Activated CD4-positive, alpha-beta T cell treated with anti-CD3 and anti-CD28 coated beads, Interleukin-2, amount 10 ng/mL, durations not matched to agents 24 days and 14 days (primary cell): ENCODE results near the gene DACT1. TPM values are rescaled to one million over a fixed set of nuclear protein-coding genes. Genes with fewer than 3 reads are reported as not detected.
A peak's percentile ranks its signal among the peaks of the same experiment; 100 is the strongest.

Experiments
- DNase-seq: peaks from one replicate; pipeline ENCODE4 v3.0.0; 2022
- H3K27ac Mint-ChIP-seq: one replicate; pipeline ENCODE4 v1.8.0; 2022; ENCODE audit warnings: mild to moderate bottlenecking, mixed read lengths
- H3K27me3 Mint-ChIP-seq: one replicate; pipeline ENCODE4 v1.8.0; 2022; ENCODE audit warnings: mixed read lengths
- H3K36me3 Mint-ChIP-seq: one replicate; pipeline ENCODE4 v1.8.0; 2022; ENCODE audit warnings: low read depth, mild to moderate bottlenecking, mixed read lengths
- H3K4me1 Mint-ChIP-seq: one replicate; pipeline ENCODE4 v1.8.0; 2021; ENCODE audit warnings: mixed read lengths
- H3K4me3 Mint-ChIP-seq: one replicate; pipeline ENCODE4 v1.8.0; 2022; ENCODE audit warnings: mild to moderate bottlenecking, moderate library complexity, mixed read lengths
- H3K9me3 Mint-ChIP-seq: one replicate; pipeline ENCODE4 v1.8.0; 2021; ENCODE audit warnings: mixed read lengths
- intact Hi-C: fragments of 100-400 bp; cut with micrococcal nuclease; formaldehyde crosslinking; loops from one replicate; pipeline ENCODE4 v1.15.1; 2023
- total RNA-seq: library from RNA; stranded (reverse); gene quantifications from 2 replicates; pipeline ENCODE4 v1.2.3, GENCODE V29; 2022

Gene DACT1
- total RNA-seq, 1 donor from 2014 or later, result 3.3 TPM

DNA sequence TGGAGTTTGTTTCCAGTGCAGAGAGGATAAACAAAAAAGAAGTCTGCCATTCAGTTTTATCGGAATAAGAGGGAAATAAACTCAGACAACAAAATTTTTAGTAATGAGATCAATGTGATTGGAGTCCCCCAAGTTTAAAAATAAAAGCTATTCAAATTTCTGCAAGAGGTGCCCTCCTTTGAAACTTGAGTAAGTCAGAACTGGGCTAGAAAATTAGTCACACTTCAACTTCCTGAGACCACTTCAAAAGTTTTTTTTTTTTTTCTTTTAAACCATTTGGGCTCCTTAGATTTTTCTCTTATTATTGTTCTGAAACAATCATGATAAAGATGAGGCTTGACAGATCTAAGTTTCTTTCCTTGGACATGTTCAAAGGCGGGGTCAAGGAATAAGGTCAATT is 3.2 kb downstream of the DACT1 start:
- DNase-seq, result no peak
- no peak overlapping the region for H3K27ac Mint-ChIP-seq
- H3K4me3 Mint-ChIP-seq, result peak overlapping the region; percentile 9
- H3K27me3 Mint-ChIP-seq, result peaks cover 26% of the 10 kb centered on the region
- peaks cover 13% of the 10 kb centered on the region for H3K36me3 Mint-ChIP-seq
- peaks cover 35% of the 10 kb centered on the region for H3K4me1 Mint-ChIP-seq
- intact Hi-C loops, result loop anchor here (1.0 kb wide), 1 partner anchor 414 kb away; no protein-coding TSS in a partner anchor
- H3K9me3 Mint-ChIP-seq, result no peaks in the 10 kb centered on the region

DNA sequence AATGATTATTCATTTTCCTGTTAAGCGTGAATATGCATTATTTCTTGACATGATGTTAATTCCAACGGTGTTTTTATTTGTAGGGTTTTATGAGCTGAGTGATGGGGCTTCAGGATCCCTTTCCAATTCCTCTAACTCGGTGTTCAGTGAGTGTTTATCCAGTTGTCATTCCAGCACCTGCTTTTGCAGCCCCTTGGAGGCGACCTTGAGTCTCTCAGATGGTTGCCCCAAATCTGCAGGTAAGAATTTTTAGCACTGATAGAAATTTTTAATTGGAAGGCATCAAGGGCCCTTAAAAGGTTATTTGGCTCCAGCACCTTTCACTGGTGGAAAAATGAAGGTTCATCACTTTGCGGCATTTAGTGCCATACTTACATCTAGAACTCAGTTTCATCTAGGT is 3.7 kb downstream of the DACT1 start:
- H3K4me3 Mint-ChIP-seq, result no peak overlapping the region
- H3K27me3 Mint-ChIP-seq, result peaks cover 21% of the 10 kb centered on the region
- H3K4me1 Mint-ChIP-seq, result peaks cover 31% of the 10 kb centered on the region
- H3K27ac Mint-ChIP-seq, result no peak overlapping the region
- no peaks in the 10 kb centered on the region for H3K9me3 Mint-ChIP-seq
- no peak for DNase-seq
- H3K36me3 Mint-ChIP-seq, result peaks cover 13% of the 10 kb centered on the region
- intact Hi-C loops, result no loop called here

- intact Hi-C loops, result no loop called here
- Mint-ChIP-seq H3K4me3 (no peak overlapping the region), H3K27ac (no peak overlapping the region), H3K4me1 (peaks cover 26% of the 10 kb centered on the region), H3K27me3 (peaks cover 15% of the 10 kb centered on the region), H3K9me3 (no peaks in the 10 kb centered on the region), H3K36me3 (peaks cover 19% of the 10 kb centered on the region)
- no peak for DNase-seq
Observed at GRCh38 chr14:58643366-58643765, 5.6 kb downstream of the DACT1 start.

DNA sequence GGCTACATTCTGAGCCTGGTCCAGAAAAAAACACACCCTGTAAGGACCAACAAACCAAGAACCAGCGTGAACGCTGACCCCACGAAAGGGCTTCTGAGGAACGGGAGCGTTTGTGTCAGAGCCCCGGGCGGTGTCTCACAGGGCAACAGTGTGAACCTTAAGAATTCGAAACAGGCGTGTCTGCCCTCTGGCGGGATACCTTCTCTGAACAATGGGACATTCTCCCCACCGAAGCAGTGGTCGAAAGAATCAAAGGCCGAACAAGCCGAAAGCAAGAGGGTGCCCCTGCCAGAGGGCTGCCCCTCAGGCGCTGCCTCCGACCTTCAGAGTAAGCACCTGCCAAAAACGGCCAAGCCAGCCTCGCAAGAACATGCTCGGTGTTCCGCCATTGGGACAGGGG is 7.9 kb downstream of the DACT1 start:
- intact Hi-C loops, result no loop called here
- DNase-seq, result no peak
- Mint-ChIP-seq H3K4me1 (peaks cover 5% of the 10 kb centered on the region), H3K36me3 (peaks cover 15% of the 10 kb centered on the region), H3K9me3 (no peaks in the 10 kb centered on the region), H3K27me3 (no peaks in the 10 kb centered on the region), H3K27ac (no peak overlapping the region), H3K4me3 (no peak overlapping the region)

- Mint-ChIP-seq H3K36me3 (peaks cover 8% of the 10 kb centered on the region), H3K27me3 (no peaks in the 10 kb centered on the region), H3K4me1 (peaks cover 2% of the 10 kb centered on the region), H3K27ac (no peak overlapping the region), H3K9me3 (no peaks in the 10 kb centered on the region), H3K4me3 (no peak overlapping the region)
- DNase-seq, result no peak
- intact Hi-C loops, result no loop called here
Observed at GRCh38 chr14:58646479-58646878, 8.7 kb downstream of the DACT1 start.

DNA sequence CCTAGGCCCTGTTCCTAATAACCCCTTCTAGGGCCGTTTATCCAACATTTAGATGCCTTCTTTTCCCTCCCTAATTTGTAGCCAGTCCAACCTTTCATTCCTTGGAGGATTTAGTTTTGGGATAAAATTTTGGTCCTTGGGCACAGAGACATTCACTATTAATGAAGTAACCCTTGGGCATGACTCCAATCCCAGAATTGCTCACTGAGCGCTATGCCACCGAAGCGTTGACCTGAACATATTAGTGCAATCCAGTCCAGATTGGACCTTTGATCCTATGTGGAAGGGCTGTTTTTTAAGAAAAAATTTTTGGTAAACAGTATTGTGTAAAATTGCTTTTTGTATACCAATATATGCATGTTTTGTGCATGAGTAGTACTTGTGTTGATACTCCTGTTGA is 10.0 kb downstream of the DACT1 start:
- intact Hi-C loops, result no loop called here
- Mint-ChIP-seq H3K36me3 (peaks cover 8% of the 10 kb centered on the region), H3K27me3 (no peaks in the 10 kb centered on the region), H3K4me3 (no peak overlapping the region), H3K9me3 (no peaks in the 10 kb centered on the region), H3K27ac (no peak overlapping the region), H3K4me1 (peaks cover 6% of the 10 kb centered on the region)
- no peak for DNase-seq

GRCh38 chr14:58650857-58651256 is 13.1 kb downstream of the DACT1 start:
- H3K4me3 Mint-ChIP-seq, result no peak overlapping the region
- intact Hi-C loops, result no loop called here
- peaks cover 3% of the 10 kb centered on the region for H3K9me3 Mint-ChIP-seq
- peaks cover 5% of the 10 kb centered on the region for H3K36me3 Mint-ChIP-seq
- no peak overlapping the region for H3K27ac Mint-ChIP-seq
- H3K4me1 Mint-ChIP-seq, result peaks cover 6% of the 10 kb centered on the region
- no peaks in the 10 kb centered on the region for H3K27me3 Mint-ChIP-seq
- no peak for DNase-seq

DNA sequence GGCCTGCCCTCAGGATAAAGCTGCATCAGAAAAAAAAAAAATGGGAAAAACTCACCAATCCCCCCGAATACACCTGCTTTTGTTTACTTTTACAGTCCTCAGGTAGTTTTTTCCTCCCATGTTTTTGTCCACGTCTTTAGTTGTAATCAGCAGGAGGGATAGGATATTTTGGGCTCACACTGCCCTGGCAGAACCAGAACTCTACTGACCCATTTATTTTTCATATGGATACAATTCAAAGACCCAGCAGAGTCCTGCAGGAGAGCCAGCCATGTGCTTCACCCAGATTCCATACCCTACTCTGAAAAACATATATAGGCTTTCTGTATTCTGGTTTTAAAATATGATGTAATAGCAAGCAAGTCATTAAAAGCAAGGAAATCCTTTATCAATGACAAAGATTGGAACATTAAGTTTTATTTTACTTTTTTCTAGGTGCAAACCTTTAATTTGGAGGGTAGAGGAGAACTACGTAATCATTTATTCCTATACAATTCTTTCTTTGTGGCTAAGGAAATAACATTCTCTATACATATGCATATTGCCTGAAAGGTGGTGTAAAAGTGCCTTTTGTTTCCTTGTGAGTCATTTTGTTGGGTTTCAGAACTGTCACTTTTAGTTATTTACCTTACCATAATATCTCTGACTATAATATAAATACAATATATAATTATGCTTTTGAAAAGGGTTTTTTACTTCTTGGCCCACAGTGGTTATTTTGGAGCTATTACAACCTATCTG is 19.1 kb downstream of the DACT1 start:
- no peak for DNase-seq
- Mint-ChIP-seq H3K4me1 (peaks cover 7% of the 10 kb centered on the region), H3K36me3 (no peaks in the 10 kb centered on the region), H3K9me3 (peaks cover 3% of the 10 kb centered on the region), H3K27ac (no peak overlapping the region), H3K4me3 (no peak overlapping the region), H3K27me3 (no peaks in the 10 kb centered on the region)
- intact Hi-C loops, result no loop called here

DNA sequence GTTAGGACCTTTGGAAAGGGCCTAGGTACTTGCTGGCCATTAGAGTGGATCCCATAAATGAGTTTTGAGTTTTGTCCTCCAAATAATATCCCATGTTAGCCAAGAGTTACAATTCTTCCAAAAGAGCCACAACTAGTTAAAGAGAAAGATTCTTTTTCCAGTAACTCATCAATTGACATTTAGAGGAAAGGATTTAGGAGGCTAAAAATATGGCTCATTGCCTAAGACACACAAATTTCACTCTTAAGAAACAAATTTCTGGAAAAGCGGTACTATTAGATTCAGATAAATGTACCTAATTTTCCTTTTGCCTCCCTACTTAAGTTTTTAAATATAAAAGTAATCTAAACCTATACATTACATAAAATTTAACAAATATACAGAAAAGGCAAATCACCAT is 21.3 kb downstream of the DACT1 start:
- no peaks in the 10 kb centered on the region for H3K27me3 Mint-ChIP-seq
- no peak overlapping the region for H3K4me3 Mint-ChIP-seq
- intact Hi-C loops, result no loop called here

GRCh38 chr14:58659846-58660245 is 22.1 kb downstream of the DACT1 start:
- no peak overlapping the region for H3K4me3 Mint-ChIP-seq
- intact Hi-C loops, result no loop called here
- H3K27me3 Mint-ChIP-seq, result no peaks in the 10 kb centered on the region
- H3K9me3 Mint-ChIP-seq, result no peaks in the 10 kb centered on the region
- no peak for DNase-seq
- H3K27ac Mint-ChIP-seq, result no peak overlapping the region
- peaks cover 17% of the 10 kb centered on the region for H3K4me1 Mint-ChIP-seq
- H3K36me3 Mint-ChIP-seq, result no peaks in the 10 kb centered on the region

More for the DNA sequence above, 21.3 kb downstream of the DACT1 start:
- Mint-ChIP-seq H3K9me3 (no peaks in the 10 kb centered on the region), H3K27ac (no peak overlapping the region), H3K4me1 (peaks cover 17% of the 10 kb centered on the region), H3K36me3 (no peaks in the 10 kb centered on the region)
- DNase-seq, result no peak

GRCh38 chr14:58660407-58660806 is 22.6 kb downstream of the DACT1 start:
- H3K9me3 Mint-ChIP-seq, result no peaks in the 10 kb centered on the region
- H3K27me3 Mint-ChIP-seq, result no peaks in the 10 kb centered on the region
- DNase-seq, result no peak
- no peak overlapping the region for H3K27ac Mint-ChIP-seq
- intact Hi-C loops, result no loop called here
- no peak overlapping the region for H3K4me3 Mint-ChIP-seq
- peaks cover 17% of the 10 kb centered on the region for H3K4me1 Mint-ChIP-seq
- H3K36me3 Mint-ChIP-seq, result no peaks in the 10 kb centered on the region

DNA sequence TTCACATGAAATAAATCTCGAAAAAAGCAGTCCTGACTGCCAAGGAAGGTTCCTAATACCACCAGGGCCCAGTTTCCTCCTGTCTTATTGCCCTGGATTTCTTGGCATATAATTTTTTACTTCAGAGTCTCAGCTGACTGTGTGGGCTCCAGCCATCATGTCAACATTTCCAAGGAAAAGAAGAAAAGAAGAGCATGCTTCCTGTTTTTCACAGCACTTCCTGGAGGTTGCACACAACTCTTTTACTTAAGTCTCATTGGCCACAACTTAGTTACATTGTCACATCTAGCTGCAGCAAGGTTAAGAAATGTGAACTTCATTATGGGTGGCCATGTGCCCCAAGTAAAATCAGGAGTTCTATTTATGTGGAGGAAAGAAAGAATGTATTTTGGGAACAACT is 24.3 kb downstream of the DACT1 start:
- H3K27me3 Mint-ChIP-seq, result no peaks in the 10 kb centered on the region
- intact Hi-C loops, result no loop called here
- DNase-seq, result peak; percentile 65
- peak overlapping the region; percentile 1 for H3K4me3 Mint-ChIP-seq
- H3K9me3 Mint-ChIP-seq, result no peaks in the 10 kb centered on the region
- H3K36me3 Mint-ChIP-seq, result no peaks in the 10 kb centered on the region
- H3K27ac Mint-ChIP-seq, result peak overlapping the region; percentile 38
- H3K4me1 Mint-ChIP-seq, result peaks cover 19% of the 10 kb centered on the region

DNA sequence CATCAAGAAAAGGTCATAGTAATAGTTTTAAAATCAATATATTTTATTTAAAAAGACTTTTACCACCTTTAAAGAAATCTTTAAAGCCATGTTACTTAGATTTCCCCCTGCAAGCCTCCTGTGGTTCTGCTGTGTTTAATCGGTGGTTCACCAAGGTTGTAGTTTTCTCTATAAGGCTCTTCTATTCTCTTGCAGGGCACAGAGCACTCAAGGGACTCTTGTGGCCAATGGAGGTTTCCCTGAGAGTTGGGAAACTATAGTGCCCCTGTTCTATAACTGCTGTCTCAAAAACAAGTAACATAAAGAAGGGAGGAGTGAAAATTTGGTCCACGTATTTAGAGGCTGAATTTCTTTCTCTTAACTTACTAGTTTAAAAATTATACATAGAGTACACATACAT is 25.0 kb downstream of the DACT1 start:
- no peak overlapping the region for H3K4me3 Mint-ChIP-seq
- peaks cover 19% of the 10 kb centered on the region for H3K4me1 Mint-ChIP-seq
- H3K27me3 Mint-ChIP-seq, result no peaks in the 10 kb centered on the region
- no peak for DNase-seq
- no peak overlapping the region for H3K27ac Mint-ChIP-seq
- intact Hi-C loops, result no loop called here
- H3K9me3 Mint-ChIP-seq, result no peaks in the 10 kb centered on the region
- no peaks in the 10 kb centered on the region for H3K36me3 Mint-ChIP-seq

GRCh38 chr14:58663494-58664111 is 25.8 kb downstream of the DACT1 start:
- Mint-ChIP-seq H3K36me3 (no peaks in the 10 kb centered on the region), H3K27me3 (peaks cover 2% of the 10 kb centered on the region), H3K9me3 (no peaks in the 10 kb centered on the region), H3K4me1 (peaks cover 19% of the 10 kb centered on the region), H3K4me3 (no peak overlapping the region), H3K27ac (peak overlapping the region; percentile 22)
- no peak for DNase-seq
- intact Hi-C loops, result no loop called here
